Activated CD4-positive, alpha-beta T cell treated with anti-CD3 and anti-CD28 coated beads, Interleukin-2, Interleukin-4, amounts not matched to agents 100 ng/mL and 50 ng/mL, durations not matched to agents 16 hours and 8 hours (primary cell): ENCODE measurements around the gene HDAC8.

Source experiments
- DNase-seq: peaks from one replicate; pipeline ENCODE4 v3.0.0-alpha.2; 2020; ENCODE audit warnings: low spot score

The HDAC8 gene

GRCh38 chrX:72316408-72317110 is 256.1 kb downstream of the HDAC8 start:
- DNase-seq, result no peak

GRCh38 chrX:72314881-72315280 is 257.8 kb downstream of the HDAC8 start:
- no peak for DNase-seq

GRCh38 chrX:72313707-72314641 is 258.7 kb downstream of the HDAC8 start:
- no peak for DNase-seq

- DNase-seq, result no peak
Measured at GRCh38 chrX:72312311-72312940, 260.2 kb downstream of the HDAC8 start.

- no peak for DNase-seq
Measured at GRCh38 chrX:72309297-72310071, 263.2 kb downstream of the HDAC8 start.

GRCh38 chrX:72308566-72309296 is 263.9 kb downstream of the HDAC8 start:
- DNase-seq, result peak; percentile 9

GRCh38 chrX:72308209-72308565 is 264.5 kb downstream of the HDAC8 start:
- DNase-seq, result no peak

- DNase-seq, result no peak
Measured at GRCh38 chrX:72307646-72308051, 265.0 kb downstream of the HDAC8 start.

- no peak for DNase-seq
Measured at GRCh38 chrX:72306851-72307645, 265.6 kb downstream of the HDAC8 start.

- no peak for DNase-seq
Measured at GRCh38 chrX:72306085-72306801, 266.4 kb downstream of the HDAC8 start.

- no peak for DNase-seq
Measured at GRCh38 chrX:72305286-72306084, 267.2 kb downstream of the HDAC8 start, which contains the start of gene CITED1. Gene CITED1 (minus strand): TSS chrX:72305914. CDS start chrX:72302869, 3,045 bp downstream.

- no peak for DNase-seq
Measured at GRCh38 chrX:72304877-72305276, 267.8 kb downstream of the HDAC8 start.

- DNase-seq, result no peak
Measured at GRCh38 chrX:72301781-72302180, 270.9 kb downstream of the HDAC8 start.

- DNase-seq, result no peak
Measured at GRCh38 chrX:72299891-72300630, 272.6 kb downstream of the HDAC8 start.

GRCh38 chrX:72297953-72298730 is 274.5 kb downstream of the HDAC8 start:
- DNase-seq, result no peak

- DNase-seq, result no peak
Measured at GRCh38 chrX:72296991-72297390, 275.7 kb downstream of the HDAC8 start.

GRCh38 chrX:72295745-72296144 is 276.9 kb downstream of the HDAC8 start:
- no peak for DNase-seq
